PC-9 (cell line): ENCODE measurements around the gene SAFB2. TPM values are rescaled to one million over a fixed set of nuclear protein-coding genes. Genes with fewer than 3 reads are reported as not detected.
A peak's percentile ranks its signal among the peaks of the same experiment; 100 is the strongest.

Experiments used
- BruUV-seq: library from RNA; stranded (reverse); fragments of 400-500 nt; replicated peaks from 2 replicates; lab custom pipeline; 2021; lab: Mats Ljungman, UMichigan
- CTCF ChIA-PET: fragments of 300-600 bp; sonication (Branson Sonifier 250); formaldehyde crosslinking; loops from one replicate; lab custom pipeline; 2022; ENCODE audit warnings: antibody characterized with exemption; lab: Charles Lee
- POLR2A ChIA-PET: fragments of 300-600 bp; sonication (Branson Sonifier 250); formaldehyde crosslinking; loops from one replicate; lab custom pipeline; 2022; ENCODE audit warnings: antibody characterized with exemption; ENCODE audit not compliant: unreplicated experiment; lab: Charles Lee
- DNase-seq, 2 experiments: peaks; one replicate each; pipeline versions ENCODE4 v3.0.0 to v3.0.0-alpha.2; 2015 to 2022; ENCODE audit warnings: mixed read lengths in 1 of 2
- H2AFZ ChIP-seq: fragments of 200-600 bp; sonication (generic); 2 replicates; pipeline ENCODE4 v1.8.1; 2017; ENCODE audit warnings: antibody characterized with exemption
- H3F3A ChIP-seq: fragments of 200-600 bp; sonication (generic); 2 replicates; pipeline ENCODE4 v1.8.1; 2017; ENCODE audit warnings: antibody characterized with exemption, mild to moderate bottlenecking, low read depth; ENCODE audit not compliant: insufficient read depth
- H3K27ac ChIP-seq: fragments of 200-600 bp; sonication (generic); 2 replicates; pipeline ENCODE4 v1.6.1; 2016; ENCODE audit warnings: mixed run types
- H3K27me3 ChIP-seq: fragments of 200-600 bp; sonication (generic); 2 replicates; pipeline ENCODE4 v1.6.1; 2016; ENCODE audit warnings: low read depth, mixed run types; ENCODE audit not compliant: insufficient read depth
- H3K36me3 ChIP-seq: fragments of 200-600 bp; sonication (generic); 2 replicates; pipeline ENCODE4 v1.6.1; 2016; ENCODE audit warnings: low read depth, mixed run types
- H3K4me1 ChIP-seq: fragments of 200-600 bp; sonication (generic); replicated peaks from 2 replicates; pipeline ENCODE4 v1.6.1; 2016; ENCODE audit warnings: mixed run types; ENCODE audit not compliant: insufficient read depth
- H3K4me2 ChIP-seq: fragments of 200-600 bp; sonication (generic); 2 replicates; pipeline ENCODE4 v1.6.1; 2017; ENCODE audit warnings: mixed run types
- H3K4me3 ChIP-seq: fragments of 200-600 bp; sonication (generic); 2 replicates; pipeline ENCODE4 v1.6.1; 2016; ENCODE audit warnings: mixed run types
- H3K79me2 ChIP-seq: fragments of 200-600 bp; sonication (generic); 2 replicates; pipeline ENCODE4 v1.6.1; 2017; ENCODE audit warnings: low read depth, mixed run types
- H3K9me2 ChIP-seq: fragments of 200-600 bp; sonication (generic); 2 replicates; pipeline ENCODE4 v1.8.1; 2017; ENCODE audit warnings: mild to moderate bottlenecking; ENCODE audit not compliant: insufficient read depth
- H3K9me3 ChIP-seq: fragments of 200-600 bp; sonication (generic); 2 replicates; pipeline ENCODE4 v1.8.1; 2016; ENCODE audit warnings: low read depth; ENCODE audit not compliant: insufficient read depth
- H4K20me1 ChIP-seq: fragments of 200-600 bp; sonication (generic); 2 replicates; pipeline ENCODE4 v1.8.1; 2017; ENCODE audit not compliant: insufficient read depth
- EZH2 ChIP-seq: fragments of 200-600 bp; sonication (generic); IDR thresholded peaks from 2 replicates; pipeline ENCODE4 v1.8.0; 2017; ENCODE audit warnings: antibody characterized with exemption, low read depth
- intact Hi-C: fragments of 100-400 bp; cut with micrococcal nuclease; formaldehyde crosslinking; loops from one replicate; pipeline ENCODE4 v1.10.0; 2022; ENCODE audit not compliant: unreplicated experiment
- total RNA-seq: library from RNA; stranded (reverse); gene quantifications from 2 replicates; pipeline ENCODE4 v1.2.3, GENCODE V29; 2021
- TF ChIP-seq, protein P1 (sequence below): fragments of 200-600 bp; sonication (generic); conservative IDR thresholded peaks from 2 replicates; pipeline ENCODE4 v1.6.1; 2017; ENCODE audit warnings: mixed run types, antibody characterized with exemption, mild to moderate bottlenecking, moderate library complexity

SAFB2 gene
- total RNA-seq, 1 experiment from 2014 or later: 43.1 TPM

DNA sequence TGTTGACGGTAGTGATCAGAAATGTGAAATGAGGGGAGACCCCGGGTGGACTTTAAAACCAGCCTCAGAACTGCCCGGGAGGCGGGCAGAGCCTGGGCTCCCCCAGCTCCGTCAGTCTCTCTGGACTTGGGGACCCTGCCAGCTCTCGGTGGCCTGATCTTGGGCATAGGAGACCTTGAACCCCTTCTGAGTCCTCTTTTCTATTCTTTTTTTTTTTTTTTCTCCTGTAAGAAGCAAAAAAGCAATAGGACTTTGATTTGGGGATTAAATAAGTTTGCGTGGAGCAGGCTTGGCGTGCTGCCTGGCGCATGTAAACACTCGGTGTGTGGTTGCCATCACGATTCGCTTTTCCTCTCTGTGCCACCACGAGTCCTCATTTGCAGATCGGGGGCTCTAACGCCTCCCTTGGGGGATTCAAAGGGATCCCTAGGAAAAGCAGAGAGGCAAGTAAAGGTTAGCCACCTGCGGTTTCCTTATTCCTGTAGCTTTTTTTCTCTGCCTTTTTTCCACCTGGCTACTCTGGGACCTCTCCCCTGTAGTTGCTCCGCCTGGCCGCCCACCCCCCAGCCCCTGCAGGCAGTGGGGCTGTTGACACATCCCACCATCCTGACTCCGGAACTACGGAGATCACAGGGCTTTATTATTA is 1.6 kb upstream of the SAFB2 start:
- 0 out of 2 replicates have a peak overlapping the region, but pooled peaks have one; percentile 65 for H3K27ac ChIP-seq
- TSS peak; percentile 42 for BruUV-seq
- no peaks in the 10 kb centered on the region for H3K27me3 ChIP-seq
- ChIA-PET CTCF (no interaction called here), POLR2A (no interaction called here)
- no peaks in the 10 kb centered on the region for H3K9me3 ChIP-seq
- TF ChIP-seq EZH2: no peak
- TF ChIP-seq, protein P1, sequence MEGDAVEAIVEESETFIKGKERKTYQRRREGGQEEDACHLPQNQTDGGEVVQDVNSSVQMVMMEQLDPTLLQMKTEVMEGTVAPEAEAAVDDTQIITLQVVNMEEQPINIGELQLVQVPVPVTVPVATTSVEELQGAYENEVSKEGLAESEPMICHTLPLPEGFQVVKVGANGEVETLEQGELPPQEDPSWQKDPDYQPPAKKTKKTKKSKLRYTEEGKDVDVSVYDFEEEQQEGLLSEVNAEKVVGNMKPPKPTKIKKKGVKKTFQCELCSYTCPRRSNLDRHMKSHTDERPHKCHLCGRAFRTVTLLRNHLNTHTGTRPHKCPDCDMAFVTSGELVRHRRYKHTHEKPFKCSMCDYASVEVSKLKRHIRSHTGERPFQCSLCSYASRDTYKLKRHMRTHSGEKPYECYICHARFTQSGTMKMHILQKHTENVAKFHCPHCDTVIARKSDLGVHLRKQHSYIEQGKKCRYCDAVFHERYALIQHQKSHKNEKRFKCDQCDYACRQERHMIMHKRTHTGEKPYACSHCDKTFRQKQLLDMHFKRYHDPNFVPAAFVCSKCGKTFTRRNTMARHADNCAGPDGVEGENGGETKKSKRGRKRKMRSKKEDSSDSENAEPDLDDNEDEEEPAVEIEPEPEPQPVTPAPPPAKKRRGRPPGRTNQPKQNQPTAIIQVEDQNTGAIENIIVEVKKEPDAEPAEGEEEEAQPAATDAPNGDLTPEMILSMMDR: no peak
- peak overlapping the region; percentile 94 for H3K4me2 ChIP-seq
- peaks cover 20% of the 10 kb centered on the region for H3K36me3 ChIP-seq
- intact Hi-C loops: no loop called here
- peak overlapping the region; percentile 83 for H3K4me3 ChIP-seq
- peaks cover 49% of the 10 kb centered on the region for H4K20me1 ChIP-seq
- no peak overlapping the region for H2AFZ ChIP-seq
- peaks cover 95% of the 10 kb centered on the region for H3K79me2 ChIP-seq
- no peaks in the 10 kb centered on the region for H3K9me2 ChIP-seq
- peaks cover 17% of the 10 kb centered on the region for H3K4me1 ChIP-seq
- DNase-seq: peak in 1 of 2 experiments; percentile 7
- H3F3A ChIP-seq: no peaks in the 10 kb centered on the region; the same call in 1 of the 2 replicates

DNA sequence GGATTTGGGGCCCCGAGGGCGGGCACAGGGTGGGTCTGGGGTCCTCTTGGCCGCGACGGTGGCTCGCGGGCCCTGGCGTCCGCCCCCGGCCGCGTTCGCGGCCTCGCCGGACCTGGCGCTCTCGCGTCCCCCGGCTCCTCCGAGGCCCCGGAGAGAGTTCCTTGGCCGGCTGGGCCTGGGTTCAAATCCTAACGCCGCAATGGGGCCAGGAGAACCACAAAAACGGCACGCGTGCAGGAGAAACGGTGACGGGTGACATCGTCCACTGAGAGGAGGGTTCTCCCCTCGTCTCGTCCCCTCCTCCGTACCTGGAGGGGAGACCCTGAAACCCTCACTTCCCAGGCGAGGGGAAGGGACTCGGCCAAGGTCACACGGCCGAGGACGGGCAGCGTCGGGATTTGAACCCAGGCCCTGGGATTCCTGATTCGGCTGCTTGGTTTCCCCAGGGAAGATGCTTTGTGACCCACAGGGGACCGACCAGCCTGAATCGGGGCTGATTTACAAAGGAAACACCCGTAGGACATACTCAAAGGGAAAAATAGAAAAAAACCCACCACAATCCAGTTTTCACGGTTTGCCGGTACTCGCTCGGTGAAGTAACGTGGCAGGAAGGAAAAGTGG is 931 bp upstream of the SAFB2 start:
- Histone ChIP-seq H3K27me3 (no peaks in the 10 kb centered on the region), H3K79me2 (peaks cover 95% of the 10 kb centered on the region), H3K27ac (peak overlapping the region; percentile 65), H3K4me2 (peak overlapping the region; percentile 94), H3K9me2 (no peaks in the 10 kb centered on the region), H2AFZ (peak overlapping the region; percentile 78), H3K9me3 (no peaks in the 10 kb centered on the region), H3K36me3 (peaks cover 20% of the 10 kb centered on the region), H4K20me1 (peaks cover 43% of the 10 kb centered on the region), H3F3A (no peaks in the 10 kb centered on the region; the same call in 1 of the 2 replicates), H3K4me3 (peak overlapping the region; percentile 83), H3K4me1 (peaks cover 17% of the 10 kb centered on the region)
- POLR2A ChIA-PET: interaction anchor here (0.9 kb wide), 1 partner anchor 97 kb away, joined by 3 read pairs; the partner anchor contains the start of gene CATSPERD
- intact Hi-C loops: loop anchor here (2.0 kb wide), 1 partner anchor 57 kb away; the partner anchor contains the start of genes HSD11B1L and MICOS13
- CTCF ChIA-PET: interaction anchor here (1.3 kb wide), 1 partner anchor 63 kb away, joined by 7 read pairs; no protein-coding TSS in a partner anchor
- TF ChIP-seq, protein P1: no peak
- no peak for TF ChIP-seq EZH2
- no peak for DNase-seq
- BruUV-seq: no TSS peak

DNA sequence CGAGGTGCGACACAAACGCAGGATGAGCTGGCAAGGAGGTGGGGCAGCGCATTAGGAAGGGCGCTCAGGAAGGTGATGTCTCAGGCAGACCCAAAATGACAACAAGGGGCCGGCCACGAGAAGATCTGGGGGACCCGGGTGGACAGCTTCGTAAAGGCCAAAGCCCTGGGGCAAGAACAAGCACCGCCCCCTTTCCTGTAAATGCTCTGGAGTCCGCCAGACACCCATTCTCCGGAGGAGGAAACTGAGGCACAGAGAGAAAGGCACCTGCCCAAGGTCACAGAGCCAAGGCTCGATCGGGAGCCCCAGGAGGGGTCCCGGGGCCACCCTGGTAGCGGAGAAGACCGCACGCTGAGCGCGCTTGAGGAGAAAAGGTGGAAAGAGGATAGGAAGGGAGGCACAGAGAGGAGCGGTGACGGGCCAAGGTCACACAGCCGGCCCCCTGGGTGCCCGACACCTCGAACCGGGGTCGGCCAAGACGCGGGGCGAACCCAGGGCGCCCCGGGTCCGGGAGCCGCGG is 571 bp downstream of the SAFB2 start:
- TSS peak; percentile 25 for BruUV-seq
- POLR2A ChIA-PET: interaction anchor here (0.6 kb wide), 2 partner anchors 654 to 745 kb away, joined by 5 read pairs; no protein-coding TSS in a partner anchor

More for the DNA sequence above, 571 bp downstream of the SAFB2 start:
- Histone ChIP-seq H3K79me2 (peaks cover 92% of the 10 kb centered on the region), H3K4me1 (peaks cover 17% of the 10 kb centered on the region), H3F3A (no peaks in the 10 kb centered on the region; the same call in 1 of the 2 replicates), H2AFZ (peak overlapping the region; percentile 69; the same call in 1 of the 2 replicates), H3K27me3 (no peaks in the 10 kb centered on the region), H4K20me1 (peaks cover 37% of the 10 kb centered on the region), H3K36me3 (peaks cover 21% of the 10 kb centered on the region), H3K27ac (peak overlapping the region; percentile 65; the same call in 1 of the 2 replicates), H3K4me2 (peak overlapping the region; percentile 94), H3K9me3 (no peaks in the 10 kb centered on the region), H3K4me3 (peak overlapping the region; percentile 91), H3K9me2 (no peaks in the 10 kb centered on the region)
- DNase-seq: peak in 1 of 2 experiments; percentile 16
- CTCF ChIA-PET: interaction anchor here (0.9 to 1.3 kb wide), 2 partner anchors 65 to 68 kb away, joined by 3 to 7 read pairs; partner anchors contain the start of gene RPL36
- intact Hi-C loops: loop anchor here (2.0 kb wide), 1 partner anchor 59 kb away; the partner anchor contains the start of genes HSD11B1L and MICOS13
- TF ChIP-seq EZH2: no peak
- TF ChIP-seq, protein P1: no peak
